HEK293 (cell line): Measurements from ENCODE around the gene MYOD1.

Experiments used
- GLIS1 ChIP-seq: fragments of 450-650 bp; formaldehyde crosslinking; IDR thresholded peaks from 2 replicates; pipeline ENCODE4 v1.5.1; 2016; ENCODE audit warnings: missing biosample characterization, missing genetic modification characterization
- KLF7 ChIP-seq: fragments of 450-650 bp; formaldehyde crosslinking; IDR thresholded peaks from 2 replicates; pipeline ENCODE4 v1.5.1; 2016; ENCODE audit warnings: missing biosample characterization, missing genetic modification characterization, borderline replicate concordance
- MZF1 ChIP-seq: fragments of 450-650 bp; formaldehyde crosslinking; IDR thresholded peaks from 2 replicates; pipeline ENCODE4 v1.5.1; 2017; ENCODE audit warnings: missing biosample characterization, missing genetic modification characterization, borderline replicate concordance
- PATZ1 ChIP-seq: fragments of 450-650 bp; formaldehyde crosslinking; IDR thresholded peaks from 2 replicates; pipeline ENCODE4 v1.5.1; 2016; ENCODE audit warnings: missing biosample characterization, missing genetic modification characterization
- PBX3 ChIP-seq: sonication (generic); formaldehyde crosslinking; IDR thresholded peaks from 2 replicates; pipeline ENCODE4 v1.8.1; 2022; ENCODE audit warnings: mild to moderate bottlenecking, moderate library complexity, missing genetic modification reagents
- PRDM10 ChIP-seq: fragments of 450-650 bp; formaldehyde crosslinking; IDR thresholded peaks from 2 replicates; pipeline ENCODE4 v1.5.1; 2016; ENCODE audit warnings: missing biosample characterization, missing genetic modification characterization
- PRDM4 ChIP-seq: fragments of 450-650 bp; formaldehyde crosslinking; IDR thresholded peaks from 2 replicates; pipeline ENCODE4 v1.5.1; 2017; ENCODE audit warnings: missing biosample characterization, missing genetic modification characterization
- REST ChIP-seq: fragments of 450-650 bp; formaldehyde crosslinking; IDR thresholded peaks from 2 replicates; pipeline ENCODE4 v1.5.1; 2016; ENCODE audit warnings: missing biosample characterization, missing genetic modification characterization
- SP7 ChIP-seq: fragments of 450-650 bp; formaldehyde crosslinking; IDR thresholded peaks from 2 replicates; pipeline ENCODE4 v1.5.1; 2016; ENCODE audit warnings: missing biosample characterization, missing genetic modification characterization
- WT1 ChIP-seq: fragments of 450-650 bp; formaldehyde crosslinking; IDR thresholded peaks from 2 replicates; pipeline ENCODE4 v1.5.1; 2016; ENCODE audit warnings: missing biosample characterization, missing genetic modification characterization
- YY1 ChIP-seq: fragments of 450-650 bp; formaldehyde crosslinking; IDR thresholded peaks from 2 replicates; pipeline ENCODE4 v1.5.1; 2018; ENCODE audit warnings: missing biosample characterization, missing genetic modification characterization
- ZBTB7A ChIP-seq: fragments of 450-650 bp; formaldehyde crosslinking; IDR thresholded peaks from 2 replicates; pipeline ENCODE4 v1.5.1; 2016; ENCODE audit warnings: low read depth, missing biosample characterization, missing genetic modification characterization
- ZFP3 ChIP-seq: fragments of 450-650 bp; formaldehyde crosslinking; IDR thresholded peaks from 2 replicates; pipeline ENCODE4 v1.5.1; 2016; ENCODE audit warnings: low read depth, missing biosample characterization, missing genetic modification characterization
- ZNF132 ChIP-seq: fragments of 450-650 bp; formaldehyde crosslinking; IDR thresholded peaks from 2 replicates; pipeline ENCODE4 v1.5.1; 2017; ENCODE audit warnings: missing biosample characterization, missing genetic modification characterization, borderline replicate concordance
- ZNF157 ChIP-seq: fragments of 450-650 bp; formaldehyde crosslinking; IDR thresholded peaks from 2 replicates; pipeline ENCODE4 v1.5.1; 2016; ENCODE audit warnings: missing biosample characterization, missing genetic modification characterization
- ZNF221 ChIP-seq: fragments of 450-650 bp; formaldehyde crosslinking; IDR thresholded peaks from 2 replicates; pipeline ENCODE4 v1.5.1; 2017; ENCODE audit warnings: missing biosample characterization, missing genetic modification characterization, borderline replicate concordance
- ZNF24 ChIP-seq: fragments of 450-650 bp; formaldehyde crosslinking; IDR thresholded peaks from 2 replicates; pipeline ENCODE4 v1.5.1; 2016; ENCODE audit warnings: missing biosample characterization, missing genetic modification characterization
- ZNF324 ChIP-seq: fragments of 450-650 bp; formaldehyde crosslinking; IDR thresholded peaks from 2 replicates; pipeline ENCODE4 v1.5.1; 2016; ENCODE audit warnings: missing biosample characterization, missing genetic modification characterization
- ZNF335 ChIP-seq: fragments of 450-650 bp; formaldehyde crosslinking; conservative IDR thresholded peaks from 2 replicates; pipeline ENCODE4 v1.5.1; 2016; ENCODE audit warnings: missing biosample characterization, missing genetic modification characterization
- ZNF473 ChIP-seq: fragments of 450-650 bp; formaldehyde crosslinking; IDR thresholded peaks from 2 replicates; pipeline ENCODE4 v1.5.1; 2017; ENCODE audit warnings: missing biosample characterization, missing genetic modification characterization
- ZNF48 ChIP-seq: fragments of 450-650 bp; formaldehyde crosslinking; IDR thresholded peaks from 2 replicates; pipeline ENCODE4 v1.5.1; 2016; ENCODE audit warnings: missing biosample characterization, missing genetic modification characterization
- ZNF558 ChIP-seq: fragments of 450-650 bp; formaldehyde crosslinking; IDR thresholded peaks from 2 replicates; pipeline ENCODE4 v1.5.1; 2016; ENCODE audit warnings: missing biosample characterization, missing genetic modification characterization
- ZNF585B ChIP-seq: fragments of 450-650 bp; formaldehyde crosslinking; IDR thresholded peaks from 2 replicates; pipeline ENCODE4 v1.5.1; 2016; ENCODE audit warnings: missing biosample characterization, missing genetic modification characterization
- ZNF639 ChIP-seq: fragments of 450-650 bp; formaldehyde crosslinking; IDR thresholded peaks from 2 replicates; pipeline ENCODE4 v1.5.1; 2016; ENCODE audit warnings: missing biosample characterization, missing genetic modification characterization
- ZNF747 ChIP-seq: fragments of 450-650 bp; formaldehyde crosslinking; IDR thresholded peaks from 2 replicates; pipeline ENCODE4 v1.5.1; 2016; ENCODE audit warnings: missing biosample characterization, missing genetic modification characterization
- ZSCAN23 ChIP-seq: fragments of 450-650 bp; formaldehyde crosslinking; IDR thresholded peaks from 2 replicates; pipeline ENCODE4 v1.5.1; 2016; ENCODE audit warnings: missing biosample characterization, missing genetic modification characterization

Gene MYOD1

GRCh38 chr11:17721242-17721999 is 2.0 kb downstream of the MYOD1 start (continued):
- TF ChIP-seq ZNF558 (no peak), ZNF324 (no peak), ZBTB7A (tag by site-specific recombination) (no peak), ZNF639 (no peak), ZNF157 (tag by site-specific recombination) (no peak), PRDM10 (tag by site-specific recombination) (no peak), WT1 (no peak), REST (tag by site-specific recombination) (no peak), ZNF335 (tag by site-specific recombination) (peak; percentile 52), PATZ1 (0 out of 2 replicates have a peak, but pooled peaks have one; percentile 48), MZF1 (tag by site-specific recombination) (no peak), SP7 (no peak), ZNF747 (tag by site-specific recombination) (no peak), KLF7 (tag by site-specific recombination) (no peak), YY1 (tag by site-specific recombination) (no peak), GLIS1 (tag by site-specific recombination) (peak; percentile 72), ZNF132 (no peak), ZSCAN23 (no peak), PRDM4 (tag by site-specific recombination) (no peak), ZNF585B (no peak), ZNF473 (tag by site-specific recombination) (no peak), ZNF221 (no peak), ZFP3 (no peak), ZNF48 (no peak), PBX3 (no peak), ZNF24 (tag by site-specific recombination) (no peak)
